ENCODE results near the gene BOC.
"Not testable (repeated sequence)": the region's sequence is repeated elsewhere in the genome, so short reads cannot be mapped to it uniquely, and the experiment has no call there.

BOC gene, protein sequence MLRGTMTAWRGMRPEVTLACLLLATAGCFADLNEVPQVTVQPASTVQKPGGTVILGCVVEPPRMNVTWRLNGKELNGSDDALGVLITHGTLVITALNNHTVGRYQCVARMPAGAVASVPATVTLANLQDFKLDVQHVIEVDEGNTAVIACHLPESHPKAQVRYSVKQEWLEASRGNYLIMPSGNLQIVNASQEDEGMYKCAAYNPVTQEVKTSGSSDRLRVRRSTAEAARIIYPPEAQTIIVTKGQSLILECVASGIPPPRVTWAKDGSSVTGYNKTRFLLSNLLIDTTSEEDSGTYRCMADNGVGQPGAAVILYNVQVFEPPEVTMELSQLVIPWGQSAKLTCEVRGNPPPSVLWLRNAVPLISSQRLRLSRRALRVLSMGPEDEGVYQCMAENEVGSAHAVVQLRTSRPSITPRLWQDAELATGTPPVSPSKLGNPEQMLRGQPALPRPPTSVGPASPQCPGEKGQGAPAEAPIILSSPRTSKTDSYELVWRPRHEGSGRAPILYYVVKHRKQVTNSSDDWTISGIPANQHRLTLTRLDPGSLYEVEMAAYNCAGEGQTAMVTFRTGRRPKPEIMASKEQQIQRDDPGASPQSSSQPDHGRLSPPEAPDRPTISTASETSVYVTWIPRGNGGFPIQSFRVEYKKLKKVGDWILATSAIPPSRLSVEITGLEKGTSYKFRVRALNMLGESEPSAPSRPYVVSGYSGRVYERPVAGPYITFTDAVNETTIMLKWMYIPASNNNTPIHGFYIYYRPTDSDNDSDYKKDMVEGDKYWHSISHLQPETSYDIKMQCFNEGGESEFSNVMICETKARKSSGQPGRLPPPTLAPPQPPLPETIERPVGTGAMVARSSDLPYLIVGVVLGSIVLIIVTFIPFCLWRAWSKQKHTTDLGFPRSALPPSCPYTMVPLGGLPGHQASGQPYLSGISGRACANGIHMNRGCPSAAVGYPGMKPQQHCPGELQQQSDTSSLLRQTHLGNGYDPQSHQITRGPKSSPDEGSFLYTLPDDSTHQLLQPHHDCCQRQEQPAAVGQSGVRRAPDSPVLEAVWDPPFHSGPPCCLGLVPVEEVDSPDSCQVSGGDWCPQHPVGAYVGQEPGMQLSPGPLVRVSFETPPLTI

DNA sequence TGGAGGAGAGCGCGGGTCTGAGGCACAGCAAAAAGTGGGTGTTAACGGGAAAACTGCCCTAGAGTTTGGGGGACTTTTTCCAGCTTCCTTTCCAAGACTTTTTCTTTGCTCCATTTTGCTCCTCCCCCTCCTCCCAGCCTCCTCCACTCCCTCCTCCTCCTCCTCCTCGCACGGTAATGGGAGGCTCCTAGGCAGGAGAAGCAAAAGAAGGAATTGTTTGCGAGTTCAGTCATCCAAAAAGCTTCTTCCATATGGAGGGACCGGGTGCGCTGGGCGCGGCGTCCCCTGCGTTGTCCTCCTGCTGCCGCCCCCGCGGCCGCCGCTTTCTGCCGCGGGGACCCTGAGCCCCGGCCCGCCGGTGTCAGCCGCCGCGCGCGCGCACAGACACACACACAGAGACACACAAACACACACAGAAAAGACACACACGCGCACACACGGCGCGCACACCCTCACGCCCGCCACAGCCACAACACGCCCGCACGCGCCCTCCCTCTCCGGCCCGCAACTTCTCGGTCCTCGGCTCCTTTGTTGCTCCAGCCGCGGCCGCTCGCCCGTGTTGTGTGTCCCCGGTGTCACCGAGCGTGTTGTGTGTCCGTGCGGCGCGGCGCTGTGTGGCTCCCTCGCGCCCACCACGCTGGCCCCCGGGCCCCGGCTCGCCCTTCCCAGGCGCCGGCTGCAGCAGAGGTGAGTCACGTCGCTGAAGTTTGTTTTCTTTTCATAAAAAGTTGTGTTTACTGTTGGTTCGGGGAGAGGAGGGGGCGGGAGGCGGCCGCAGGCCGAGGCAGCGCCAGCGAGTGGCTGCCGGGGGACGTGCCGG lies at the start of gene BOC:
BOC (plus strand) TSS at position 228 of the 820 bp plus-strand sequence. CDS start 38,246 bp downstream, outside the sequence.
- DNase-seq, result no peak

DNA sequence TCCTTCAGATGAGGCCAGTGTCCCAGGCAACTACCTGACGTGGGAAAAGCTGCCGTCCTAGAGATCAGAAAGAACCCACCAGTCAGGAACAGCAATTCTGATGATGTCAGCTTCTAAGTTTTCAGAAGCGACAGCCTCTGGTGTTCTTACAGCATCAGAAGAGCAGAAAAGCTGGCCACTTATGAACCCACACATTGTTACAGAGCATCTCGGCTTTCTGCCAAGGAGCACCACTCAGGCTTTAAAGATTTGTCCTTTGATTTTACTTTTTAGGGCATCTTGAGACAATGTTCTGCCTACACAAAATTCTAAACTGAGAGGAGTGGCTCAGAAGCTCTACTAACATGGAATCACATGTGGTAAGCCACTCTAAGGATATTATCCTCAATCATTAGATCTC lies 49.7 kb upstream of the BOC start:
- DNase-seq, result no peak

DNA sequence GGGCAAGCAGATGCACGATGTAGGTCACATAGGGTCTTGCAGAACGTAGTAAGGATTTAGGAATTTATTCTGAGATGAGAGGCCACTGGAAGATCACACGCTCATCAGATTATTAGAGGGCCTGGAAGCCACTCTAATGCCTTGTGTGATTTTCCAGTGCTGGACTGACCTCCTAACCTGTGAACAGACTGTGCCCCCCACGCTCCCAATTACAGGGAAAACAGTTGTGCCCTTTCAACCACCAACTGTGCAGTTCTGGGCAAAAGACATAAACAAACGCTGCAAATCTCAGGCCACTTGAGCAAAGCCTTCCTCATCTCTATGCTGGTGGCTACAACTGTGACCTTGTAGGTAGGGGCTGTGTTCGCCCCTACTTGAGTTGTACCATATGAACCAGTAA lies 48.2 kb upstream of the BOC start:
- DNase-seq, result no peak

DNA sequence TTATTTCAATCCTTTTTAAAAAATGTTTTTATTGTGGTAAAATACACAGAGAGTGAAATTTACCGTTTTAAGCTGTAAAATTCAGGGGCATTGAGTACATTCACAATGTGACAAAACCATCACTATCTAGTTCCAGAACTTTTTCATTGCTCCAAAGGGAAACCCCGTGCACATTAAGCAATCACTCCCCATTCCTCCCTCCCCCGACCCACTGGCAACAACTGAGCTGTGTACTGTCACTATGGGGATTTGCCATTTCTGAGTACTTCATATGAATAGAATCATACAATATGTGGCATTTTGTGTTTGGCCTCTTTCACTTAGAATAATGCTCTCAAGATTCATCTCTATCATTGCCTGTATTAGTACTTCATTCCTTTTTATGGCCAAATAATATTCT lies 45.5 kb upstream of the BOC start:
- no peak for DNase-seq

DNA sequence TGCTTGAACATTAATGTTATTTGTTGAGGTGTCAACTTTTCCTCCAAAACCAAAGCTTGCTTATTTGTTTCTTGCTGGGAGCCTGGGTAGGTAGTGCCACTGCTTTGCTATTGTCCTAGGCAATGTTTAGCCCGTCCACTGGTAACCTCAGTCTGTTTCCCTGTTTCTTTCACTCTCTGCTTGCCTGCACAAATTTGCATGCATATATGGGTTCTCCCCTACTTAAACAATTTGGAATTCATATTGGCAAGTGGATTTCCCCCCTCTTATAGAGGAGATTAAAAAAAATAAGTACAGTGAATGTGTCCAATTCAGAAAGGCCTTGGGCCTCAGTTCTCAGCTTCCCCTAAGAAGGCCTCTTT lies 45.0 kb upstream of the BOC start:
- no peak for DNase-seq

DNA sequence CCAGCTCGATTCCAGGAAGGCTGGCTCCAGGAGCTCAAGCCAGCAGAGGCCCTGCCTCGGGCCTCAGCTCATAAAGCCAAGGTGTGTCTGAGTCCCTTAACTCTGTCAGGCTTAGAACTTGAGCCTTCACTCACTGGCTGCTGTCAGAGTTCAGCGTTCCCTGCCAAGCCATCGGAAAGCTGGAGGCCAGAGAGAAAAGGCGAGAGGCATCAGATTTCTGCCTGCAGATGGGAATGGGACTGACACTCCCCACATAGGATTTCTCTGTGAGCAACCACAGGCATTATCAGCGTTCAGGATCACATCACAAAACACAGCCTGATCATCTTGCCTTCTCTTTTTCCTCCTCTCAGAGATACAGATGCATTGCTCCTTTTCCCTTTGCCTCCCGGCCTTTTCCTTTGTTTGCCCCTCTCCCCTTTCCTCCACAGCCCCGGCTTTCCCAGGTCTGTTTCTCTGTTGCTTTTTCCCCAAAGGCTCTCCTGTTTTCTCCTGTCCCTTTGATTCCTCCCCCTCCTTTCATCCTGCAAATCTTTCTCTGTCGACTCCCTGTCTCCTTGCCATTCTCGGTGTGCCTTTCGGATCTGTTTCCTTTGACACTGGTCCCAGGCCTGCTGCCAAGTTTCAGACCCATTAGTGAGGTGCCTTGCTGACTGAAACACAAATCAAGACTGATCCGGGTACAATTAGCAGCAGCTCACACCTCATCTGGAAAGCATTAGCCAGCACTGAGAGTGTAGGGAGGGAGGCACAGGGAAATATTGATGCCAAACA lies 44.5 kb upstream of the BOC start:
- no peak for DNase-seq

DNA sequence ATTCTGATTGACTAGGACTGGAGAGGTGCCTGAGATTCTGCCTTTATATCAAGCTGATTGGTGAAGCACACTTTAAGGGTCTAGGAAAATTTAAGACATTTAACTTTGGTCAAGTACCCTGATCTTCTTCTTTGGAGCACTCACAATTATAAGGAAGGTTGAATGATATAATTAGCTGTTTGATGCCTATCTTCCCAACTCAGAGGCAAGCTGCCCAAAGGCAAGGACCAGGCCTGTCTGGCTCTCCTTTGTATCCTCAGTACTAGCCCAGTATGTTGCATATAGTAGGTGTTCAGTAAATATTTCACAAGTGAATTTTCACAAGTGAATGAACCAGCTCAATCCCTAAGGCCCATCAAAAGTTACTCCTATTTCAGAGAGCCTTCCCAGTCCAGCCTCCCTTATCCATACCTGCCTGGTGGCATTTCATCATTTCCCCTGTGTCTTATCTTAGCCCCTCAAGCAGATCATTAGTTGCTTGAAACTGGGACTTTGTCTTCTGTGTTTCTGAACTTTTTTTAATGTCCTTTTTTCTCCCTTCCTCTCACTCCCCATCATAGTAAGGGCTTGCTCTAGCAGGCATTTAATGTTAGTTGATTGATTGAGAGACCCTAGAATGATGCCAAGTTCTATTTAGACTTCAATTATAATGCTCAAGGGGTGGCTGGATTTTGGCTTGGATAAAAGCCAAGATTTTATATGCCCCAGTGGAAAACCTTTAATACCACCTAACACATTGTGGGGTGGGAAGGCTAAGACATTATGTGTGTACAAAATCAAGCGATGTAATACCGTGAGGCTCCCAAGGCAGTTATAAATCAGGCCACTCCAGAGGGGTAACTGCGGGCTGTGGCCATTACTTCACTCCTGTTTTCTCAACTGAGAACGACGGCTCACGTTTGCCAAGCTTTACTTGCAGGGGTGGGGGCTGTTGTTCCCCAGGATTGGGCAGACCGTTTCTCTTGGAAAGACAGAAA lies 43.2 kb upstream of the BOC start:
- no peak for DNase-seq

DNA sequence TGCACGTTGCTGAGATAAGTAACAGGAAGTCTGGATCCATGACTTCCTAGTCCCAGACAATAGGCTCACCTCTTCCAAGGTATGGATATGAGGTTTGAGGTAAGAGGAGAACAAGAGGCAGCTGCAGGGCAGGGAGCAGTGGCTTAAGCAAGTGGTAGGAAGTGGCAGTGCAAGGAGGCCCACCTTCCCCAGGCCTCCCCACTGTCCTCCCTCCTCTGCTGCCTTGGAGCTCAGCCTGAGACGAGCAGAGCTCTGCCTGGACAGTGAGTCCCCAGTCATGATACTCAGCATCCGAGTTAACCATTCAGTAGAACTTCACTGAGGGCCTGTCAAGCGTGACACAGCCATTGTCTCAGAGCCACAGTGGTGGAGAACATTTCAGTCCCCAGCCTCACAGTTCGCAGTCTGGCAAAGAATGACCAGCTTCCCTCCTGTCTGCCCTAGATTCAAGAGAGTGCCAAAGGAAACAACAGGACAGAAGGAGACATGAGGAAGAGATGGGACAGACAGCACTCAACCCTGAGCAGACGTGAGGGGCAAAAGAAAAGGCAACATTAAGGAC lies 41.4 kb upstream of the BOC start:
- no peak for DNase-seq

DNA sequence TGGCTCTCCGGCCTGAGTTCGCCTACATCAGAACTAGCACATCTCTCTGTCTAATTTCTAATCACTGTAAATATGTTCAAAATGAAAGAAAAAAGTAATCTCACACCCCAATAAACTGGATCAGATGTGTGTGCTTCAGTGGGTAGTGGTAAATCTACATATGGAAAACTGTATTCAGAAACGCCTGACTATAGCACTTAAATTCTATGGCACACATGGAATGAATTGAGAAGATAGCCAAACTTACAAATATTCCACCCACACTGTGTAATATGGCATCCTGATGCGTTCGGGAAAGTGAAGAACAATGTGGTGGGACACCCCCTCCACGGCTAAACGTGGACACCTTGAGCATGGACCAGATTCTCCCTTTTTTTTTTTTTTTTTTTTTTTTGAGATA lies 40.6 kb upstream of the BOC start:
- DNase-seq, result no peak

DNA sequence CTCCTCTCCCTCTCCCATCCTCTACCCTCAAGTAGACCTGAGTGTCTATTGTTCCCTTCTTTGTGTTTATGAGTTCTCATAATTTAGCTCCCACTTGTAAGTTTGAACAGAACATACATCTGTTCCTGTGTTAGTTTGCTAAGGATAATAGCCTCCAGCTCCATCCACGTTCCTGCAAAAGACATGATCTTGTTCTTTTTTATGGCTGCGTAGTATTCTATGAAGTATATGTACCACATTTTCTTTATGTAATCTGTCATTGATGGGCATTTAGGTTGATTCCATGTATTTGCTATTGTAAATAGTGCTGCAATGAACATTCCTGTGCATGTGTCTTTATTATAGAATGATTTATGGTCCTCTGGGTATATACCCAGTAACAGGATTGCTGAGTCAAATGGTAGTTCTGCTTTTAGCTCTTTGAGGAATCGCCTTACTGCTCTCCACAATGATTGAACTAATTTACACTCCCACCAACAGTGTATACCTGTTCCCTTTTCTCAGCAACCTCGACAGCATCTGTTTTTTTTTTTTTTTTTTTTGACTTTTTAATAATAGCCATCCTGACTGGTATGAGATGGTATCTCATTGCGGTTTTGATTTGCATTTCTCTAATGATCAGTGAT lies 39.6 kb upstream of the BOC start:
- DNase-seq, result not testable (repeated sequence)

DNA sequence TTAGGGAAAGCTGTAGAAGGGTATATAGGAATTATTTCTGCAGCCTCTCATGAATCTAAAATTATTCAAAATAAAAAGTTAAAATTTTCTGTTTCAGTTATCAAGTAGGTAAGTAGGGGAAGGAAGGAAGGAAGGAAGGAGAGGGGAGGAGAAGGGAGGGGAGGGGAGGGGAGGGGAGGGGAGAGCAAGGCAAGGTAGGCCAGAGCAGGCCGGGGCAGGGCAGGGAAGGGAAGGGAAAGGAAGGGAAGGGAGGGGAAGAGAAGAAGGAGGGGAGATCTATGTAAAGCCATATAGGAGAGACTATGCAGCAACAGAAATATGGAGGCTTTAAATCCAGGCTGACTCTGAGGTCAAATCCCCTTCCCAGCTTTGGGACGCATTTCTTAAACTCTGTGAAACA lies 38.3 kb upstream of the BOC start:
- DNase-seq, result no peak

DNA sequence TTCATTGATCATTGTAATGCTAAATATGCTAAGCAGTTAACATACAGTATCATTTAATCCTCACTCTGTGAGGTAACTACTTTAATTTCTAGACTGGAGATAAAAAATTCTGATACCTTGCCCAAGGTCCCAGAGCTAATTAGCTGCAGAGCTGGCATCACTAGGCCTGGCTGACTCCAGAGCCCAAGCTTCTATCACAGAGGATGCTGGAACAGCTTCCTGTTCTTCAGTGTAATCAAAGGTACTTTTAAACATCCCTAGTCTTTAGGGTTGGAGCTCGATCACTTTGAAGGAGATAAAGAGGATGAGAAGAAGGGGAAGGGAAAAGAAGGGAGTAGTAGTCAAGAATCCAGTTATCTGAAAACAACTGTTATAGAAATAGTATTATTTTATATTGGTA lies 37.1 kb upstream of the BOC start:
- DNase-seq, result no peak

DNA sequence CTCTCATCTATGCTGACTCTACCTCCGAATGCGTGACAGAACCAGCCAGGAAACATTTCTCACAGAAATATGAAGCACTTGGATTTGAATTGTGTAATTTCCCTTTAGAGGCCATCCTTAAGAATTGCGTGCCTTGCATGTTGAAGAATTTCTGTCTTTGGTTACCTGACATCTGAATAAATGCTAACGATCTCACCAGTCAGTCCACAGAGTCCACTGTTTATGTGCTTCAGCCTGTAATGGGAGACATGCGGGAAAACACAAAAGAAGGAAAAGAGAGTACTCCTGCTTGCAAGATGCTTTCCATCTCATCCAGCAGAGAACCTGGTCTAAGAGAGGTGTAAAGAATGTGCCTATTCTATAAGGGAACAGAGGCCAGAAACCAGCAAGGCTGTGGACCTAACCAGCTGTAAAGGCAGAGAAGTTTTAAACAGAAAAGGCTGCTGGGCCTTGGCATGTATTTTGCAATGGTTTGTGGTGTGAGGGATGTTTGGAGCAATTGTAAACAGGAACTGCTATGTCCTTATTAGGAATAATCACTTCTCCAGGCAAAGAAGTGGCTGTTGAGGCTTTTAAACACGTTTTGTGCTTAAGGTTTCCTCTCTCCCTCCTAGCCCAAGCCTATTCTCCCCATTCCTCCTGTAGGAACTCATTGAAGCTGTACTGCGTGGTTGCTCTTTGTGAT lies 36.4 kb upstream of the BOC start:
- no peak for DNase-seq

DNA sequence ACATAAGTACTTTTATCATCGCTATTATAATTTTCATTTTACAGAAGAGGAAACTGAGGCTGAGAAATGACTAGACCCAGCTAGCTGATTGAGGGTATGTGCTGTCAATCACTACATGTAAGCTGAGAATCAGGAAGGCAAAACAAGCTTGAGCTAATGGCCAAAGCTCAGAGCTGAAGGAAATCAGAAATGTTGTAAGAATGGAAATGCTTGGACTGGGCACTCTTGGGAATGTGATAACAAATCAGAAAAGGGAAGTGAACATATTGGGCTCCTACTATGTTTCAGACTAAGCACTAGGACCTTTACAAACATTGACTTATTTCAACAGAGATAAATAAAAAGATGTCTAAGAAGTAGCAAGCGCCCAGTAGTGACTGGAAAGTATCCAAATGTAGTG lies 33.8 kb upstream of the BOC start:
- DNase-seq, result no peak

DNA sequence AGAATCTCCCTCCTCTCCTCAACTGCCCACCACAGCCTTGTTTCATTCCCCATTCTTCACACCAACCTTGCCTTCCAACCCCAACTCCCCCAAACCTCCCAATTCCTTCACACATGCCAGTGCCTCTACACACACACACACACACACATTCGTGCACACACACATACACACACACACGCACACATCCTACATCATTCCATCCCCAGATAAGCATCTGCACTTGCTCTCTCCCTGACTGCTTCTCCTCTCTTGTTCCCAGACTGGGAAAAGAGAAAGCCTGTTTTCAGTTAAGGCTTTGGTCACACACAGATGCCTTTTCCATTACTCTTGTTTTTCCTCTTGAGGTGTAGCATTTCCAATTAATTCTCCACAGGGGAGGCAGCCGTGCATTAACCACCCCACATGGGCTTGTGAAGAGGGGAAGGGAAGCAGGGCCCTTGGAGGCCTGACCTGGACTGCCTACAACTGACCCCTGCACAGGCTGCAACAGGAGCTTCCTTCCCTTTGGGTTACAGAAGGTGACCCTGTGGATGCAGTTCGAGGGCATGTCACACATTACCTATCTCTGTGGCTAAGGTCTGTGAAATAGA lies 32.0 kb upstream of the BOC start:
- no peak for DNase-seq

DNA sequence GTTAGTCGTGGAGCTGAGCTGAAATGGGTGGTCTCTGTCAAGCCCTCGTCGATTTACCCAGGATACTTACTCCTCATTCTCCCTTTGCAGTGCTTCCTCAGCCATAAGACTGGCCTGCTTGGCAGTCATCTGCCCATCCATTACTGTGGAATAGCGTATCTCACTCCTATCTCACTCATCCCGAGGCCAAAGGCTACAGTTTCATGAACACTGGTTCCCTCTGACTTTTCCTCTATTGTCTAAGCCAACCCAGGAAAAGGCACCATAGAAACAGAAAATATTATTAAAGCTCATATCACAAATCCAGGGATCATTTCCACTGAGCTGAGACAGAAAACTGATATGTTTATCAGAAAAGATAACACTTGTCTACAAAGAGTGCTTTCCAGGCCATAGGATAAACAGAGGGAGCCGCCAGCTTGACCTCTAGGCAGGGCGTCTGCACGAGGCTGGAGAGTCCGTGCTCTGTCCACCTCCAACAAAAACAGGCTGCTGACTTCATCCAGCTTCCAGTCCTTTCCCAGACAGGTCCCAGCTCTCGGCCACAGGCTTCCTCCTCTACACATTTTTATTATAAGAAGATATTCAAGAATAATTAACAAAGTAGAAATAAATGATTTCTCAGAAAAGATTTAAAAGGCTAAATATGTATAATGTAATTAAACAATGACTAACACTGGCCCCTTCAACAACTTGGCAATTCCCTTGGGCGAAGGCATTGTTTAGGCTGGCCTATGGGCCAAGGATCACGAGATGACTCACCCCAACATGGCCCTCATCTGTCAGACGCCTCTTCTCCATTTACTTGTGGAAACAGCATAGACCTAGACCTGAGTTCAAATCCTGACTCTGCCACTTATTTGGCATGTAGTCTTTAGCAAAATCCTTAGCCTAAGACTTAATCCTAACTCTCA lies 27.4 kb upstream of the BOC start:
- DNase-seq, result no peak

DNA sequence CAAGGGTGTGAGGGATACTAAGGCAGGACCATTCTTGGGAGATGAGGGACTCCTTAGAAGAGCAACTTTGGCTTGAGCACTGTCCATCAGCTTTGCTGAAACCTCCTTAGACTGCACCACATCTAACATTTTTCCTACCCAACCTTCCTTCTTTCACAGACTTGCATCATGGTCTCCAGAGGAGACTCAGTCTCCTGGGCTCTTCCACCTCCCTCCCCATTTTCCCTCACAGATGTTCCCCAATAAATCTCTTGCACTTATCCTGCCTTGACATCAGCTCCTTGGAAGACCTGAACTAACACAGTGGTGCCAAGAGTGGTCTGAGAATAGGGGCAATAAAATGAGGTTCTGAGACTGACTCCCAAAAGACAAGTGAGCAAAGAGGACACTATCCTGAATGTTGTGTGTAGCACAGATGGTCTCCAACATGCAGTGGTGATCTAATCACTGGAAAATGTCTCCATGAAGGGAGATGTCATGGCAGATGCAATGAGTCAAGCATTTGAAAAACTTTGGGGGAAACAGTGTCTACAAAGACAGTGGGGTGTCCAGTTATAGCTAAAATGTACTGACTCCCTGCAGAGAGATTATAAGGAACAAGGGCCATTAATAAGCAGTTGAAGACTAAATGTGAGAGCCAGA lies 26.0 kb upstream of the BOC start:
- no peak for DNase-seq
